K562 (cell line): ENCODE results near the gene AKAP10. TPM values are rescaled to one million over a fixed set of nuclear protein-coding genes. Genes with fewer than 3 reads are reported as not detected.
A peak's percentile ranks its signal among the peaks of the same experiment; 100 is the strongest.

Experiments used
- C11orf30 ChIP-seq: fragments of 450-650 bp; IDR thresholded peaks from 2 replicates; pipeline ENCODE4 v1.6.1; 2016; ENCODE audit warnings: low read depth, mild to moderate bottlenecking
- GABPB1 ChIP-seq: sonication (generic); formaldehyde crosslinking; IDR thresholded peaks from 2 replicates; pipeline ENCODE4 v1.8.0; 2022; ENCODE audit warnings: mild to moderate bottlenecking, missing genetic modification reagents
- HLTF ChIP-seq: fragments of 450-650 bp; IDR thresholded peaks from 2 replicates; pipeline ENCODE4 v1.6.1; 2016
- IRF2 ChIP-seq: sonication (generic); formaldehyde crosslinking; IDR thresholded peaks from 2 replicates; pipeline ENCODE4 v1.8.1; 2022; ENCODE audit warnings: mild to moderate bottlenecking, missing genetic modification reagents
- NCOR1 ChIP-seq: fragments of 450-650 bp; IDR thresholded peaks from 2 replicates; pipeline ENCODE4 v1.6.1; 2016; ENCODE audit warnings: mild to moderate bottlenecking, moderate library complexity
- NR4A1 ChIP-seq, 2 experiments: fragments of 250-450 bp in 1 of 2; fragments of 450-650 bp in 1 of 2; sonication (Bioruptor Pico) in 1 of 2; IDR thresholded peaks; 2 replicates each; pipeline versions ENCODE4 v1.4.0 to v1.6.1; 2016 to 2020; ENCODE audit warnings: mild to moderate bottlenecking in 2 of 2, missing compliant biosample characterization in 1 of 2, missing genetic modification characterization in 1 of 2, moderate library complexity in 1 of 2
- PHF20 ChIP-seq: fragments of 450-650 bp; IDR thresholded peaks from 2 replicates; pipeline ENCODE4 v1.6.1; 2018; ENCODE audit not compliant: partially characterized antibody
- RCOR1 ChIP-seq, 2 experiments: IDR thresholded peaks; 2 replicates each; pipeline ENCODE4 v1.6.1; 2012; ENCODE audit warnings: low read depth in 2 of 2, low read length in 2 of 2, borderline replicate concordance in 1 of 2, improper control_type of control experiment in 1 of 2
- SRF ChIP-seq, 2 experiments: fragments of 250-450, 450-650 bp in 1 of 2; sonication (Bioruptor Pico) in 1 of 2; sonication (generic) in 1 of 2; formaldehyde crosslinking; IDR thresholded peaks; 2 replicates each; pipeline versions ENCODE4 v1.5.0 to v1.5.1; 2020 to 2022; ENCODE audit warnings: mild to moderate bottlenecking in 1 of 2, missing genetic modification reagents in 1 of 2
- ZKSCAN3 ChIP-seq: fragments of 250-450 bp; sonication (Bioruptor Pico); IDR thresholded peaks from 2 replicates; pipeline ENCODE4 v1.4.0; 2020
- ZNF217 ChIP-seq: sonication (generic); formaldehyde crosslinking; IDR thresholded peaks from 2 replicates; pipeline ENCODE4 v1.8.0; 2022; ENCODE audit warnings: mild to moderate bottlenecking, missing genetic modification reagents
- ZNF3 ChIP-seq: fragments of 250-450 bp; sonication (Bioruptor Pico); IDR thresholded peaks from 2 replicates; pipeline ENCODE4 v1.5.0; 2021; ENCODE audit warnings: mild to moderate bottlenecking, moderate library complexity
- polyA plus RNA-seq, 8 experiments: library from polyadenylated mRNA; depleted of rRNA in 4 of 8; stranded (reverse) in 5 of 8; unstranded in 3 of 8; fragments of >200 nt; fragmentation: Nextera tagmentation in 2 of 8; fragmentation: Illumina TruSeq in 1 of 8; extraction: Ambion mirVana in 2 of 8; extraction: Trizol in 1 of 8; gene quantifications; 2 replicates each; pipeline versions ENCODE4 v1.2.1 to v1.2.3, GENCODE V29; 2011 to 2014; ENCODE audit warnings: inconsistent platforms in 1 of 8, missing spikeins in 1 of 8
- total RNA-seq, 7 experiments: library from RNA; depleted of rRNA in 6 of 7; stranded (reverse); fragments of >200 nt in 6 of 7; fragmentation: Illumina TruSeq in 2 of 7; extraction: Trizol in 2 of 7; gene quantifications; 2 replicates each; pipeline versions ENCODE4 v1.2.1 to v1.2.3, GENCODE V29; 2011 to 2021; ENCODE audit warnings: low replicate concordance in 1 of 7
- TF ChIP-seq, protein P1 (sequence below): fragments of 250-450 bp; sonication (Bioruptor Pico); IDR thresholded peaks from 2 replicates; pipeline ENCODE4 v1.8.0; 2022; ENCODE audit warnings: moderate library complexity, mild to moderate bottlenecking, inconsistent platforms
- TF ChIP-seq, protein P2 (sequence below): sonication (generic); formaldehyde crosslinking; IDR thresholded peaks from 2 replicates; pipeline ENCODE4 v1.8.0; 2022; ENCODE audit warnings: missing genetic modification reagents, mild to moderate bottlenecking, borderline replicate concordance
- TF ChIP-seq, protein P3 (sequence below): IDR thresholded peaks from 3 replicates; pipeline ENCODE4 v1.6.1; 2011; ENCODE audit warnings: borderline replicate concordance, mild to moderate bottlenecking, moderate library complexity; ENCODE audit not compliant: insufficient read length; ENCODE audit errors: extremely low read depth
- TF ChIP-seq, protein P4 (sequence below): fragments of 450-650 bp; IDR thresholded peaks from 2 replicates; pipeline ENCODE4 v1.6.1; 2016; ENCODE audit warnings: antibody characterized with exemption

The AKAP10 gene
- total and polyA plus RNA-seq, 9 of the 15 experiments (the other 6 are each of a cell fraction or from before 2014, with no cell fraction given), result 4.0 to 20.3 (median 8.2) TPM

DNA sequence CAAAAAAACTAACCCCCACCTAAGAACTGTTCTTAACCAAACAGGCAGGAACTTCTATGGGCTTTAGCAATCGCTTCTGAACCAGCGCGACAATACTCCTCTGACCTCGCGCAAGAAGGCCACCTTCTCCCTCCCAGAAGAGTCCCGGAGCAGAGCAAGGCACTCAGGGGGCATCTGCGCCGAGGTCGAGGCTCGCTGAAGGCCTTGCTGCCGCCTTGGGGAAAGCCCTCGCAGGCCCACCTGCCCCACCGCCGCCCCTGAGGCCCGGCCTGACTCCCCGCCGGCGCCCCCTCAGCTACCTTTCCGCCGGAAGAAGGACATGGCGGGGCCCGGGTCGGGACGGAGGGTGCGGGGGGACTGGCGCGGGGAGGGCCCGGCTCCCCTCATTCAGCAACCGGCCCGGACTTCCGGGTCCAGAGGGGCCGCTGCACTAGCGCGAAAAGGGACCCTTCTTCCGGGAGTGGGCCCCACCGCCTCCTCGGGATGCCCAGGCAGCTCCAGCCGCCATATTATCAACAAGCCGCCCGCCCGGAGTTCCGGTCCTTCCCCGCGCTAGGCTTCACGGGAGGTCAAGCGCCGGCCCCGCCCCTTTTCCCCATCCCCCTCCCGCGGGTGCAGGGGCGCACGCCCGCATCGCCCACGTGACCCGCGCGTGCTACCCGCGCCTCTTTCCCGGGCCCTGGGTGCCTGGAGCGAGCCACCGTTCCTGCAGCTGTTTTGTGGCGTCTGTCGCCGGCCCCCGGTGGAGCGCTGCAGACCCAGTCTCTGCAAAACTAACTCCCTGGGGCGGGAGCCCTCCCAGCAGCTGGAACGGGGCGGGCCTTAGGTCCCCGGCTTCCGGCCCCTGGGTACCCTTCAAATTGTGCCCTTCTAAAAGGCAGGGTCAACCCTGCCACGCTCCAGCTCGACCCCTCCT is at the start of gene AKAP10 (continued):
- TF ChIP-seq ZKSCAN3 (CRISPR knock-in tag) (no peak), ZNF3 (CRISPR knock-in tag) (no peak), C11orf30 (peak; percentile 46; the same call in 1 of the 2 replicates), GABPB1 (peak; percentile 68; the same call in 1 of the 2 replicates), NCOR1 (peak; percentile 22; the same call in 1 of the 2 replicates), PHF20 (peak; percentile 80), NR4A1 (CRISPR knock-in tag; IDR thresholded peaks at IDR 0.05) (no peak), NR4A1 (tag; IDR thresholded peaks at IDR 0.05) (no peak), HLTF (no peak), RCOR1 (IDR thresholded peaks at IDR 0.05; ENCODE audit: borderline replicate concordance in 1 of 2, low read depth in 2 of 2, low read length in 2 of 2) (peak in 1 of 2 experiments; percentile 23; a peak in 1 of 4 replicates), SRF (CRISPR knock-in tag; IDR thresholded peaks at IDR 0.05) (0 out of 4 replicates have a peak, but pooled peaks of 1 of the 2 experiments have one; percentile 33), IRF2 (CRISPR knock-in tag) (no peak), ZNF217 (no peak)
- TF ChIP-seq, protein P1, sequence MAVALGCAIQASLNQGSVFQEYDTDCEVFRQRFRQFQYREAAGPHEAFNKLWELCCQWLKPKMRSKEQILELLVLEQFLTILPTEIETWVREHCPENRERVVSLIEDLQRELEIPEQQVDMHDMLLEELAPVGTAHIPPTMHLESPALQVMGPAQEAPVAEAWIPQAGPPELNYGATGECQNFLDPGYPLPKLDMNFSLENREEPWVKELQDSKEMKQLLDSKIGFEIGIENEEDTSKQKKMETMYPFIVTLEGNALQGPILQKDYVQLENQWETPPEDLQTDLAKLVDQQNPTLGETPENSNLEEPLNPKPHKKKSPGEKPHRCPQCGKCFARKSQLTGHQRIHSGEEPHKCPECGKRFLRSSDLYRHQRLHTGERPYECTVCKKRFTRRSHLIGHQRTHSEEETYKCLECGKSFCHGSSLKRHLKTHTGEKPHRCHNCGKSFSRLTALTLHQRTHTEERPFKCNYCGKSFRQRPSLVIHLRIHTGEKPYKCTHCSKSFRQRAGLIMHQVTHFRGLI (CRISPR knock-in tag), result no peak
- TF ChIP-seq, protein P2, sequence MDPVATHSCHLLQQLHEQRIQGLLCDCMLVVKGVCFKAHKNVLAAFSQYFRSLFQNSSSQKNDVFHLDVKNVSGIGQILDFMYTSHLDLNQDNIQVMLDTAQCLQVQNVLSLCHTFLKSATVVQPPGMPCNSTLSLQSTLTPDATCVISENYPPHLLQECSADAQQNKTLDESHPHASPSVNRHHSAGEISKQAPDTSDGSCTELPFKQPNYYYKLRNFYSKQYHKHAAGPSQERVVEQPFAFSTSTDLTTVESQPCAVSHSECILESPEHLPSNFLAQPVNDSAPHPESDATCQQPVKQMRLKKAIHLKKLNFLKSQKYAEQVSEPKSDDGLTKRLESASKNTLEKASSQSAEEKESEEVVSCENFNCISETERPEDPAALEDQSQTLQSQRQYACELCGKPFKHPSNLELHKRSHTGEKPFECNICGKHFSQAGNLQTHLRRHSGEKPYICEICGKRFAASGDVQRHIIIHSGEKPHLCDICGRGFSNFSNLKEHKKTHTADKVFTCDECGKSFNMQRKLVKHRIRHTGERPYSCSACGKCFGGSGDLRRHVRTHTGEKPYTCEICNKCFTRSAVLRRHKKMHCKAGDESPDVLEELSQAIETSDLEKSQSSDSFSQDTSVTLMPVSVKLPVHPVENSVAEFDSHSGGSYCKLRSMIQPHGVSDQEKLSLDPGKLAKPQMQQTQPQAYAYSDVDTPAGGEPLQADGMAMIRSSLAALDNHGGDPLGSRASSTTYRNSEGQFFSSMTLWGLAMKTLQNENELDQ (CRISPR knock-in tag), result no peak
- TF ChIP-seq, protein P3, sequence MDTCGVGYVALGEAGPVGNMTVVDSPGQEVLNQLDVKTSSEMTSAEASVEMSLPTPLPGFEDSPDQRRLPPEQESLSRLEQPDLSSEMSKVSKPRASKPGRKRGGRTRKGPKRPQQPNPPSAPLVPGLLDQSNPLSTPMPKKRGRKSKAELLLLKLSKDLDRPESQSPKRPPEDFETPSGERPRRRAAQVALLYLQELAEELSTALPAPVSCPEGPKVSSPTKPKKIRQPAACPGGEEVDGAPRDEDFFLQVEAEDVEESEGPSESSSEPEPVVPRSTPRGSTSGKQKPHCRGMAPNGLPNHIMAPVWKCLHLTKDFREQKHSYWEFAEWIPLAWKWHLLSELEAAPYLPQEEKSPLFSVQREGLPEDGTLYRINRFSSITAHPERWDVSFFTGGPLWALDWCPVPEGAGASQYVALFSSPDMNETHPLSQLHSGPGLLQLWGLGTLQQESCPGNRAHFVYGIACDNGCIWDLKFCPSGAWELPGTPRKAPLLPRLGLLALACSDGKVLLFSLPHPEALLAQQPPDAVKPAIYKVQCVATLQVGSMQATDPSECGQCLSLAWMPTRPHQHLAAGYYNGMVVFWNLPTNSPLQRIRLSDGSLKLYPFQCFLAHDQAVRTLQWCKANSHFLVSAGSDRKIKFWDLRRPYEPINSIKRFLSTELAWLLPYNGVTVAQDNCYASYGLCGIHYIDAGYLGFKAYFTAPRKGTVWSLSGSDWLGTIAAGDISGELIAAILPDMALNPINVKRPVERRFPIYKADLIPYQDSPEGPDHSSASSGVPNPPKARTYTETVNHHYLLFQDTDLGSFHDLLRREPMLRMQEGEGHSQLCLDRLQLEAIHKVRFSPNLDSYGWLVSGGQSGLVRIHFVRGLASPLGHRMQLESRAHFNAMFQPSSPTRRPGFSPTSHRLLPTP, result no peak
- TF ChIP-seq, protein P4, sequence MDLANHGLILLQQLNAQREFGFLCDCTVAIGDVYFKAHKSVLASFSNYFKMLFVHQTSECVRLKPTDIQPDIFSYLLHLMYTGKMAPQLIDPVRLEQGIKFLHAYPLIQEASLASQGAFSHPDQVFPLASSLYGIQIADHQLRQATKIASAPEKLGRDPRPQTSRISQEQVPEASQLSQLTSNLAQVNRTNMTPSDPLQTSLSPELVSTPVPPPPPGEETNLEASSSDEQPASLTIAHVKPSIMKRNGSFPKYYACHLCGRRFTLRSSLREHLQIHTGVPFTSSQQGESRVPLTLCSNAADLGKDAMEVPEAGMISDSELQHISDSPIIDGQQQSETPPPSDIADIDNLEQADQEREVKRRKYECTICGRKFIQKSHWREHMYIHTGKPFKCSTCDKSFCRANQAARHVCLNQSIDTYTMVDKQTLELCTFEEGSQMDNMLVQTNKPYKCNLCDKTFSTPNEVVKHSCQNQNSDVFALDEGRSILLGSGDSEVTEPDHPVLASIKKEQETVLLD, result no peak
